Skin of body (tissue), 2 donors: ENCODE data around the gene ITSN2. TPM values are rescaled to one million over a fixed set of nuclear protein-coding genes. Genes with fewer than 3 reads are reported as not detected.
"Not testable (repeated sequence)": the region's sequence is repeated elsewhere in the genome, so short reads cannot be mapped to it uniquely, and the experiment has no call there.

Source experiments
- DNase-seq: peaks from one replicate; lab custom pipeline; 2025; lab: John Stamatoyannopoulos, UW
- total RNA-seq: library from RNA; depleted of rRNA; stranded (reverse); fragments of >200 nt; gene quantifications from one replicate; pipeline ENCODE4 v1.2.3, GENCODE V29; 2014

ITSN2 gene
- total RNA-seq, 1 donor from 2014 or later, result 31.7 TPM

DNA sequence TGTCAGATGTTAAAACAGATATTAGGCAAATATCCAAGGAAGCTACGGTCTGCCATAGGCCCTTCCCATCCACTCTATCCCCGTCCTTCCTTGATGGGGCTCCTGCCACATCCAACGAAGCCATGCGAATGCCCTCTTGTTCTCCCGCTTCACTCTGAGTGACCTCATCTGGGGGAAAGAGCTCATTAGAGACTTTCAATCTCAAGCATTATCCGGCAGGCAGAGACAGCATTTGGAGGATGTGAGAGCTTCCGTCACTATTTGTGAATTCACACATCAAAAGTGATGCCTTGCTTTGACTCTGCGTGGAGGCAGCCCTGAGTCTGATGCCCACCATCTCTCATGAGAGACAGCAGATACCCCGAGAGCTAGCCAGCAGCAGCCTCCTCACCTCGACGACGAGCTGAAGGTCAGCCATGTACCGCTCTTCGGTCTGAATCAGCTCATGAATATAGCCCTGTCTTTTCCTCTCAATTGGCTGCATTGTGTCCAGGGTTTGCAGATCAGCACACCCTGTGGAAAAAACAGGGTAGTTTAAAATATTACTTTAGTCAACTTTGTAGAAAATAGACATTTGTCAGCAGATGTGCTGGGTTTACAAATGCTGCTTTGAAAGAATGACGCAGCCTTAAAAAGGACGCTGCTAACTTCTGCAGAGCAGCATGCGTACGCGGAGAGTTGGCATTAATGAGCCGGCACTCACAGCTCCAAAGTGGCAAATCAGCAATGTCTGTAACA lies 139.6 kb downstream of the ITSN2 start:
- no peak for DNase-seq

DNA sequence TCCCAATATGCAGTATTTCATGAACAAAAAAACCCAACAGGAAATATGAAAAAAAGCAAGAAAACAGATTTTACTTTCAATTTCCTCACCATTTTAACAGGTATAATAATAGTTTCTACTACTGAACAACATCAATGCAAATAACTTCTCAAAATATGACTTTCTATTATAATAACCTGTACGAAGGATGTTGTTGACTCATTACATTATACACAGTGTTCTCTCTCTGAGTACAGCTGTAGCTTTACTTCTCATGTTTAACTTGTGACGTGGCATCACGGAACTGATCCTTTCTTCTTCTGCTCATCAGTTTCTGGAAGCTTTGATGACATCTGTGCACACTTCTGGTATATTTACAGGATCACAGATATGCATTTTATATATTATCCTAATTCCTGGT lies 145.5 kb downstream of the ITSN2 start:
- no peak for DNase-seq

DNA sequence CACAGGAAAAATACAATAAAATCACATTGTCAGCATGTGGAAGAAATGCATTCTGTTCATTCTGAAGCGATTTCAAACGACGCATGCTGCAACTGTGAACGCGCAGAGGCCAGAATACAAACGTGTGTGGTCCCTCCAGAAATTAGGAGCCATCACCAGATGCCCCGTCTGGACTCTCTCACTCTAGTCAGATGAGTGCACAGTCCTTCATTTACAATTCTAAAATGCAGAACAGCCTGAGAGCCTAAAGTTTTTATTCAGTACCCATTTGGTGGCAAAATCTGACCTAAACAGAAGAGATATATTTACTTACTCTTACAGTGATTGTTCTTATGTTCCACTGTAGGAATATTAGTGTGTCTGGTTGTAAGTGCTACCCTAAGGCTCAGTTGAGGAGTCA lies 148.9 kb downstream of the ITSN2 start:
- no peak for DNase-seq

DNA sequence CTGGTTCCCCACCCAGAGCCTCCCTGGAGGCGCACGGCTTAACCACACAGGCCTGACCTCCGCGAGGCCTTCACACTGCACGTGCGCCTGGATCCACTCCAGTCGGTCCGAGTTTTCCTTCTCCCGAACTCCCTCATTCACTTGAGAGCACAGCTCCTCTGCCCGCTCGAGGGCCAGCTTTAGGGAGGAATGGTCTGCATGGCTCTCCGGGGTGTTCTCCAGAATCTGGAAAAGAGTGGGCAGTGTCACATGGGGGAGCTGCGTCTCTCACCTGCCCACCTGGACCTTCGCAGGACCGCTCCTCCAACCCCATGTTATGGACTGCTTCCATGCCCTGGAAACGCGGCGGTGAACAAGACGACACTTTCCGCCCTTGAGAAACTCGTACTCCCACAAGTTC lies 149.6 kb downstream of the ITSN2 start:
- no peak for DNase-seq

DNA sequence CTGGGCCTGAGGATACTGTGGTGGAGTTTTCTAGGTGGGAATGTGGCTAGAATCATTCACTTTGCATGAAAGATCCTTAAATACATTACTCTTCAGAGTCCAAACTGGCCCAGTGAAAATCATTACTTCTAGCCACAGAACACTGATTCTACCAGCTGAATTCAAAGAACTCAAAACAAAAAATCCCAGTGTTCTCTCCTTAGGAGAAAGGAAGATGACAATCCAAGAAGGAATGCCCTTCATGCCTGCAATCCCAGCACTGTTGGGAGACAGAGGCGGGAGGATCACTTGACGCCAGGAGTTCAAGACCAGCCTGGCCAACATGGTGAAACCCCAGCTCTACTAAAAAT lies 150.3 kb downstream of the ITSN2 start:
- DNase-seq, result no peak

DNA sequence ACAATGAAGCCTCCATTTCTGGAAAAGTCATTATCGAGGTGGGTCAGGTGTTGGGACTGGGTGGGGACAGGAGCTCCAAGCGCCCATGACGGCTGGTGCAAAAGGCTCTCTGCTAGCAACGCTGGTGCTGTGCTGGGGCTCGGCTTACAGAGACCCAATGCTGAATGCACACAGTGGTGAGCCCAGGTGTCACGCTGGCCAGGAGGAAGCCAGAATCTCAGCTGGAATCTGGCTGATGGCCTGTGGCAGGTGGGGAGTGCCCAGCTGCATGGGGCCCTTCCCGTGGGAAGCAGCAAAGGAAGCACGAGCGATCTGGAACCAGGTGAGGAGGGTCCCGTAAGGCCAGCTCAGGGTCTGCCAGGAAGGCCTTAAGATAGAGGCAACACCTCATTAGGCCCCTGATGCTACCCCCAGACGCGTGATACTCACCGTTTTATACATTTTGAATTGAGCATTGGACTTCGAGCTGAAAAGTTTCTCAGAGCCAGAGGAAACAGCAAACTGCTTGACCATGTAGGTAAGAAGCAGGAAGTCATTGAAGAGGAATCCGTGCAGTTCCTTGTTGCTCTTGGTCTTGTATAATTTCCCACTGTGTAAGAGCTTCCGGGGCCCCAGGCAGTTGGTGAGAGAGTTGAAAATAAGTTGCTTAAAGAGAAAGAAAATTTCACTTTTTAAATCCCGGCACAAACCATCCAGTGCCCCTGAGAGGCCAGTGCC lies 150.8 kb downstream of the ITSN2 start:
- no peak for DNase-seq

DNA sequence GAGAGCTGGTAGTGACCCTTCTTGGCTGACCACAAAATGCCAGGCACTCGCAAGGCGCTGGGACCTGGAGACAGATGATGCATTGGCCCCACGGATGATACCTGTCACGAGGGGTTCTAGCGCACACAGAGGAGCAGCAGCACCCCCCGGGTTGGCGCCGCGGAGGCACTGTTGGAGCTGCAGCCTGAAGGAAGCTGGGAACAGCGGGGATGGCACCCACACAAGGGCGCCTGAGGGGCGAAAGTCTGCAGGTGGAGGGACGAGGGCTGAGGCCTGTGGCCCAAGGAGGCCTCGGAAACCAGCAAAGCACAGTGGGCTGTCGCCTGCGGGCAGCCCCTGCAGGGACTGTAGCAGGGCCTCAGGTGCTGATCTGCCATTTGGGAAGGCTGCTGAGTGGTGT lies 151.8 kb downstream of the ITSN2 start:
- DNase-seq, result no peak

DNA sequence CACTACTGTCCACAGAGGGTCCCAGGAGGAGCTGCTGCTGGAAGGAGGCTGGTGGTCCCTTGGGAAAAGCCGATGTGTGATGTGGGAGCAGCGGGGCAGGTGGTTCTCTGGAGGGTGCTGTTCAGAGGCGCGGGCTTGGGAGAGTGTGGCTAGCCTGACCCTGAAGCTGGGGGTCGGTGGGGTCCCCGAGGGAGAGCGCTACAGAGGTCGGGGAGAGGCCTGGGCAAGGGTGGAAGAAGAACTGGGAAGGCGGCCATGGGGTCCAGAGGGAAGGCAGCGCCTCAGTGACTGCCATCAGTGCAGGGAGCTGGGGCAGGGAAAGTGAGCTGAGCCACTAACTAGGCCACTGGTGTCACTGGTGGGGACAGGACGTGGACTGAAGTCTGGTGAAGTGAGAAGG lies 153.0 kb downstream of the ITSN2 start:
- no peak for DNase-seq

DNA sequence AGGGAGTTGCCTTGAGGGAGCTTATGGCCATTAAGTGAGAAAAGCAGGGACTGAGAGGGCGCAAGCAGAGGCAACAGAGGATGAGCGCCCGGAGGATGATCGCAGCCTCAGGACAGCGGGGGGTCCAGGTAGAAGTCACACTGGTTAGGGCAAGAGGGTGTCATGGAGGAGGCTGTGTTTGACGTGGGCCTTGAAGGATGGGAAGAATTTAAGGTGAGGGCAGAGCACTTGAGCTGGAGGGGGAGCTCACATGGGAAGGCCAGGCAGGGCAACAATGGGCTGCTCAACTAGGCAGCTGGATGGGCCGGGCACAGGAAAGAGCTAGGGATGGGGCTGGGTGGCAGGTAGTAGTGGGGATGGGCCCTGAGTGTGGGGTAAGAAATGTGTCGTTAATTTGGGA lies 153.6 kb downstream of the ITSN2 start:
- no peak for DNase-seq

DNA sequence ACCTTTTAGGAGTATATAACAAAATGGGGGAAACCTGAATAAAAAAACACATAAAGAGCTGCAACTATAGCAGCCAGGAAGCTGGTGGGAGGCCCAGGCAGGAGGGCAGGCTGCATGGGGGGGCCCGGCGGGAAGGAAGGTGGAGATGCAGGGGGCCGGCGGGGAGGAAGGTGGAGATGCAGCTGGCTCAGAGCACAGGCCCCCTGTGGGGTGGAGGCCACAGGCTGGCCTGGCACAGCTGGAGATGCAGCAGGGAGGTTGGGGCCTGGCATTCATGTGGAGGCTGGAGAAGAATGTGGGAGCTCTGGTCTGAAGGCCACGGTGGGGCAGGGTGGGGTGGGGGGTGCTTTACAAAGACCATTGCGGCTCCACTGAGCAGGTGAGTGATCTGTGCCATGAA lies 154.1 kb downstream of the ITSN2 start:
- DNase-seq, result no peak

DNA sequence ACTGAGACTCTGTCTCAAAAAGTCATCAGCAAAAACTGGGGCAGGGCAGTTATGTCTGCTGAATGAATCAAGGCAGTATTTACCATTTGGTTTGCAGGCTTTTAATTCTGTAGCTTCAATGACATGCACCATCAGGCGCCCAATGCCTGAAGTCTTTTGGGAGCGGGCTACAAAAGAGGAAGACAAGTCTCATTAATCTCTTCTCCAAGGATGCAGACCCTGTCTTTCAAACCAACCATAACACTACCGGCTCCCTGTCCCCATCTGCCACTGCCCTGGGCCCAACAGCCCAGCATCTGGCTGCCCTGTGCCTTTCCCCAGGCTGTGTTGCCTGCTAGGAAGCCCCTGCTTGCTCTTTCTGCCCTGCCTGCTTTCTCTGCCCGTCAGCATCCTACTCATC lies 155.2 kb downstream of the ITSN2 start:
- no peak for DNase-seq

DNA sequence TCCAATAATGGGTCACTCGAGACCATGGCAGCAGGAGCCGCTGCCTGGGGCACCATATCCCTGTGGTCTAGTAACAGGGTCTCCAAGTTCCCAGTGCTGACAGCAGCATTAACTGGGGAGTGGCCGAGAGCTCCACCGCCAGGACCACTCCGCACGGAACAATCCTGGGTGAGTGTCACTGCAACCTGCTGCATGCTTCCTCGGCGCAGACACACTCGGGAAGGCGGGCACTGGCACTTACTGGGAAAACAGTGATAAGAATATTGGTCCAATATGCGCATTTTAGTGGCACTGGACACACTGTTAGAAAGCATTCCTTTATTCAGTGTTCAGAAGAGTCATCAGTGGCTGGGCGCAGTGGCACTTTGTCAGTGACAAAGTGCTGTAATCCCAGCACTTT lies 155.8 kb downstream of the ITSN2 start:
- no peak for DNase-seq

DNA sequence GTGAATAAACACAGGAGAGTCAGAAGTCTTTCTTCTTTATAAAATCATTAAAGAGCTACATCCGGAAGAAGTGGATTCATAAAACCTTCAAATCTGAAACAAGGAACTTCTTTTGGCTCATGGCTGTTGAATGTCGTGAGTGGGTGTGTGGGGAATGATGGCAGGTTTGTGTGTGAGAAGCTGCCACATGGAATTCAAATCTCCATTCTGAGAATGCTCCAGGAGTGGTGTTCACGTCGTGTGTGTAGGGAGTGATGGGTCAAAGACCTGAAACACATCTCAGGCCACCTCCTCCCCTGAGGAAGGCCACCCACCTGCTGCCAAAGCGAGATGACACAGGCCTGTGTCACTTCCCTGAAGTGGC lies 156.6 kb downstream of the ITSN2 start:
- no peak for DNase-seq

DNA sequence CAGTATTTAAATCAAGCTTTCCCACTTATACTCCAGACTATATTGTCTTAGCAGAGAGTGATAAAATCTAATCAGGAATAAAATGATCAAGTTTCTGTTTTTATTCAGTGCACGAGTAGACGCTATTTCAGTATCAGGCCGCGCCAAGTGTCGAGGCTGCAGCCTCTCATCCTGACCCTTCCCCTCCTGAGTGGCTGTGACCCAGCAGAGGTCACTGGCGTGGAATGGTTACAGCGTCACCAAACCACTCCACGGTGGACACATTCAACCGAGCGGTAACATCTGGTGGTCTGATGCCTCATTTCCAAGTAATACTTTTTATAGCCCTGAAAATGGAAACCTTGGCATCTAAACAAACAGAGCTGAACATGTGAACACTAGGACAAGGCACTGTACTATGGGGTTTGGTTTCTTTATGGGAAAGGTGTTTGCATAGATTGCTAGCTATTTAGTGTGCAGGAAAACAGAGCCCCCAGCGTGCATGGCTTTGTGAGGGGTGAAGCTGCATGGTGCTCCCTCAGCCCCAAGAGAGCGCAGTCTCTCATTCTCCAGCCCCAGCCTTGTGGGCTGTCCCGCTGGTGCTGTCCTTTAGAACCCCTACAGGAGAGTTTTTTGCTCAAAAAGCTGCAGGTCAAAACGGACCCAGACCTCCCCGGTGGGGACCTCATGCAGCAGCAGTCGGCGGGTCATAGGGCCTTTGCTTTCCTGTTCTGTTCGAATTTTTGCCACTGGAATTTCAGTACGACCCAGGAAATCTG lies 157.1 kb downstream of the ITSN2 start:
- DNase-seq, result no peak

DNA sequence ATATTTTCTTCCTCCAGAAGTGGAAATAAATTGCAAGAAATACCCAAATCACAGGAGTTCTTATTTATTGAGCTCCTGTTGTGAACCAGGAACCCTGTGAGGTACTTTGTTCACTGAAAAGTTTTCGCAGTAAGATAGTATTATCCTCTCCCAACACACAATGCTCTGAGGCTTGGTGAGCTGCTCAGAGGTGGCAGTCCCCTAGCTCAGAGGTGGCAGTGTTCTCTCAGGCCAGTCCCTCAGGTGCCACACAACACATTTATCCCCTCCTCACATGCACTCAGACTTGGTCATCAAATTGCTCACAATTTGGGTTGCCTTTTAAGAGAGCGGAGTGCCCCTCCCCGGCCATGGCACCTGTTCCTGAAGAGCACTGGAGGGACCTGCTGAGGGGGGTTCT lies 159.5 kb downstream of the ITSN2 start:
- DNase-seq, result no peak

DNA sequence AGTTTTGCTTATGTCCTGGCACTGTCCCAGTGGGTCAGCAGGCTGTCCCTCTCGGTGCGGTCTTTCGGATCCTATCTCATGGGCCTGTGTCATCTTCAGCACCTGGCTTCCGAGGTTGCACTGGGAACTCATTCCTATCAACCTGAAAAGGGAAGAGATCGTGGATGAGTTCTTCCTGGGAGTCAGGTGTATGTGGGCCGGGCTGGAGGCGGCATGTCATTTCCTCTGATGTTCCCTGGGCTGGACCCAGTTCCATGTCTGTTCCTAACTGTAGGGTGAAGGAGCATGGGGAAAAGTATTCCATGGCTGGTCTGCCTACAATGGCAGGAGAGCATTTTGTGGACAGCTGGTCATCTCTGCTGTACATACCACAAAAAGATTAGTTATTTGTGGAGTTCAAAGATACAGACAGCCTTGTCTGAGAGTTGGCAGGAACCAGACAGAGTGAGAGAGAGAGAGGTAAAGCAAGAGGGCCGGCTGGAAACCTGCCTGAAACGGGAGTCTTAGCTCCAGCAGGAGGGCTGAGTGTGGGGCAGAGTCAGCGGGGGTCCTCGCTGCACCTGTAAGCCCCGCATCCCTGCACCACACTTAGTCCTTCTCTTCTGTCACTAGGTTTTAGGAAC lies 160.3 kb downstream of the ITSN2 start:
- no peak for DNase-seq

DNA sequence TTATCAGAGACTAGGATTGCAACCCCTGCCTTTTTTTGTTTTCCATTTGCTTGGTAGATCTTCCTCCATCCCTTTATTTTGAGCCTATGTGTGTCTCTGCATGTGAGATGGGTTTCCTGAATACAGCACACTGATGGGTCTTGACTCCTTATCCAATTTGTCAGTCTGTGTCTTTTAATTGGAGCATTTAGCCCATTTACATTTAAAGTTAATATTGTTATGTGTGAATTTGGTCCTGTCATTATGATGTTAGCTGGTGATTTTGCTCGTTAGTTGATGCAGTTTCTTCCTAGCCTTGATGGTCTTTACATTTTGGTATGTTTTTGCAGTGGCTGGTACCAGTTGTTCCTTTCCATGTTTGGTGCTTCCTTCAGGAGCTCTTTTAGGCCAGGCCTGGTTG lies 163.1 kb downstream of the ITSN2 start:
- DNase-seq, result not testable (repeated sequence)

DNA sequence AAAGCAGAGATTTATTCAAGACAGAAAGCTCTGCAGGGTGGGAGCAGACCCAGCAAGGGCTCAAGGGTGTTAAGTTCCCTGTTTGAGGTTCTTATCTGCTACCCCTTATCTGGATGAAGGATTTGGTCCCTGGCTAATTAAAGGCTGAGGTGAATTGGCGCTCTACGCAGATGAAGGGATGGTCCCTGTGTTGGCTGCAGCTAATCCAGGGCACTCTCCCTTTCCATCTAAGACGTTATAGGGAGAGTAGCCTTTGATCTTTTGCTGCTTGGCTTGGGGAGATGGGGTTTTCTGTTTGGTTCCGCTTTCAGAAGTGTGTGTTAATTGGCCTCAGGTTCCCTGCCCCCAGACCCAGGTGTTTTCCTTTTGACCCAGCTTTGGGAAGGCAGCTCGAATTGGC lies 168.5 kb downstream of the ITSN2 start:
- no peak for DNase-seq

DNA sequence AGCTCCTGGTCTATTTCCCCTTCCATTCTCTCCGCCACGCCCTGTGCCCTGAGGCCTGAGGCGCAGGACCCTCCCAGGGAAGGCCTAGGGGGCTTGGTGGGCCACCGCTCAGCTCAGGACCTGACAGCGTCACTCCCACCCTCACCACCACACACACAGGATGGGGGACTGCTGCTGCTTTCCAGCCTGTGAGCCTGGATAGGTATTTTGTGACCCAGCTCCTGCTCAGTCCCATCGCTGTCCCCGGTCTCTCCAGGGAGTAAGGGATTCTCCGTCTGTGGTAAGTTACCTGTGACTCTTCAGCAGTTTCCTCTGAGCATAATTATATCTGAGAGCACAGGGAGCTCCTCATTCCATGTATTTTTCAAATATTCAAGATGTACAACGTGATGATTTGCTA lies 169.2 kb downstream of the ITSN2 start:
- DNase-seq, result no peak

DNA sequence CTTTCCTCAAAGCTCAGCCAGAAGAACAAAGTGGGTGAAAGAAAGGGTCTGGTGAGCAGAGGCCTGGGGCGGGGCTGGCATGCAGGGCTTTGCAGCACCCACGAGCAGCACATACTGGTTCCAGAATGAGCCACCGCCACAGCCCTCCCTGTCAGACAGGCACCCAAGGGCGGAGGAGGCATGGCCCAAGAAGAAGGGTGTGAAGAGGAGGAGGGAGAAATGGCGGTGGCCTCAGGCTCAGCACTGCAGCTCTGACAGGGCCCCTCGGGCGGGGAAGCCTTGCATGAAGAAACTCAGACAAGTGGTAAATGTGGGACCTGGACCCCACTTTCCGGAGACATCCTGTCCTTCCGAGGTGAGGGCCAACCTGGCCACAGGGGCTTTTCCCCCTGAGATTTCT lies 169.8 kb downstream of the ITSN2 start:
- DNase-seq, result no peak

DNA sequence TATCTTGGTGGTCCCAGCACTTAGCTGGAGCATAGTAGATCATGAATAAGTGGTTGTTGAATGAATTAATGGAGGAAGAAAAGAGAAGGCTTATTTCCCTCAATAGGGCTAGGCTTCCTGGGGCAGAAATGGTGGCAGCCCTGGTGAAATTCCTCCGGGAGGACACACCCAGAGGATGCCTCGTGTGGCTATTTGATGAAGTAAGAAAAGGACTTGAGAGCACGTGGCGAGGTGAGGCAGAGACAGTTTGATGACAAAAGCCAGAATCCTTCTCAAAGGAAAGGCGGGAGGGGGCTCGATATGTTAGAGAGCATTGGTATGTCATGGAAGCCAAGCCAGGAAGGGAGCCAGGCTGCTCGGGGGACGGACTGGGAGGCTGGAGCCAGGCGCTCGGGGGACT lies 170.8 kb downstream of the ITSN2 start:
- DNase-seq, result no peak

DNA sequence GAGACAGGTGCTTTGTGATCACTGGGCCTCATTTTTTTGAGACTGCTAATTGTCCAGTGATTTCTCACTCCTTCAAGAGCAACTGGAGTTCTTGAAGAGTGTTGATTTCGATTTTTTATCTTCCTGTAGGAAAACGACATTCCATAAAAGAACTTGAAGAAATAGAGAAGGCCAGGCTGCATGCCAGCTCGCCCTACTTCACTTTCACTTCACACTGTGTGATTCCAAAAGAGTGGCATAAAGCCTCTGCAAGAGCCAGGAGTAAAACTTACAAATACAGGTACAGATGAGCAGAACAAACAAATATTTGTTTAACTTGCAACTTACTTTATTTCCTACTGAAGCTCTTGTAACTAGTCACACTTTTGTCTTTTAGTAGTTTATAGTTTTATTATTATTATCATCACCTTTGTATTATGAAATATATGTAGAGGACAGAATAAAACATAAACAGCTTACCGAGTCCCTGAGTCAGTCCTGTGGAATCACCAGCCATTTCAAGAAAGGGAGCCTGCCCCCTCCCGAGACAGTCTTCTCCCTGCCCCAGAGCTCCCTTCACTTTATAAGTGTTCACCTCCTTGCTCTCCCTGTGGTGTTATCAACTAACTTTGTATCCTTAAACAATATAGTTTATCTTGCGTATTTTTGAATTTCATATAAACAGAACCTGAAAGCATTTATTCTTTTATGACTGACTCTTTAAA lies 176.8 kb downstream of the ITSN2 start:
- no peak for DNase-seq
